ENCODE results near the gene SREK1IP1.
"Not testable (repeated sequence)": the region's sequence is repeated elsewhere in the genome, so short reads cannot be mapped to it uniquely, and the experiment has no call there.

The SREK1IP1 gene

GRCh38 chr5:64763948-64764503, 4.5 kb downstream of the SREK1IP1 start:
- DNase-seq (ENCODE audit: low read depth) = no peak

GRCh38 chr5:64759960-64760660, 8.4 kb downstream of the SREK1IP1 start:
- no peak for DNase-seq (ENCODE audit: low read depth)

- no peak for DNase-seq (ENCODE audit: low read depth)
Measured at GRCh38 chr5:64758901-64759300, 9.6 kb downstream of the SREK1IP1 start.

GRCh38 chr5:64754066-64754465, 14.4 kb downstream of the SREK1IP1 start:
- DNase-seq (ENCODE audit: low read depth) = no peak

GRCh38 chr5:64749385-64749784, 19.1 kb downstream of the SREK1IP1 start:
- DNase-seq (ENCODE audit: low read depth) = no peak

GRCh38 chr5:64746446-64746845, 22.0 kb downstream of the SREK1IP1 start:
- DNase-seq (ENCODE audit: low read depth) = no peak

- no peak for DNase-seq (ENCODE audit: low read depth)
Measured at GRCh38 chr5:64744914-64745313, 23.6 kb downstream of the SREK1IP1 start.

- no peak for DNase-seq (ENCODE audit: low read depth)
Measured at GRCh38 chr5:64742821-64743220, 25.7 kb downstream of the SREK1IP1 start.

- no peak for DNase-seq (ENCODE audit: low read depth)
Measured at GRCh38 chr5:64742411-64742810, 26.1 kb downstream of the SREK1IP1 start.

- DNase-seq (ENCODE audit: low read depth) = no peak
Measured at GRCh38 chr5:64727150-64727549, 41.3 kb downstream of the SREK1IP1 start.

GRCh38 chr5:64722588-64722987, 45.9 kb downstream of the SREK1IP1 start:
- DNase-seq (ENCODE audit: low read depth) = no peak

GRCh38 chr5:64714495-64714894, 54.0 kb downstream of the SREK1IP1 start:
- DNase-seq (ENCODE audit: low read depth) = not testable (repeated sequence)

GRCh38 chr5:64707191-64707590, 61.3 kb downstream of the SREK1IP1 start:
- no peak for DNase-seq (ENCODE audit: low read depth)

GRCh38 chr5:64706074-64706473, 62.4 kb downstream of the SREK1IP1 start:
- DNase-seq (ENCODE audit: low read depth) = not testable (repeated sequence)

GRCh38 chr5:64700765-64701164, 67.7 kb downstream of the SREK1IP1 start:
- no peak for DNase-seq (ENCODE audit: low read depth)

- DNase-seq (ENCODE audit: low read depth) = not testable (repeated sequence)
Measured at GRCh38 chr5:64696414-64696813, 72.1 kb downstream of the SREK1IP1 start.

GRCh38 chr5:64693636-64694035, 74.9 kb downstream of the SREK1IP1 start:
- no peak for DNase-seq (ENCODE audit: low read depth)

- no peak for DNase-seq (ENCODE audit: low read depth)
Measured at GRCh38 chr5:64691291-64691690, 77.2 kb downstream of the SREK1IP1 start.

- no peak for DNase-seq (ENCODE audit: low read depth)
Measured at GRCh38 chr5:64690417-64691151, 77.9 kb downstream of the SREK1IP1 start, which contains the start of gene SHISAL2B. TSS of gene SHISAL2B (plus strand) at chr5:64690503. CDS start at chr5:64690624, 121 bp downstream.

GRCh38 chr5:64690104-64690416, 78.4 kb downstream of the SREK1IP1 start:
- no peak for DNase-seq (ENCODE audit: low read depth)

- DNase-seq (ENCODE audit: low read depth) = no peak
Measured at GRCh38 chr5:64688965-64689364, 79.5 kb downstream of the SREK1IP1 start.

GRCh38 chr5:64688391-64688790, 80.1 kb downstream of the SREK1IP1 start:
- no peak for DNase-seq (ENCODE audit: low read depth)

- no peak for DNase-seq (ENCODE audit: low read depth)
Measured at GRCh38 chr5:64685866-64686265, 82.6 kb downstream of the SREK1IP1 start.
